GM23338 (cell line): ENCODE data around the gene IL12B. TPM values are rescaled to one million over a fixed set of nuclear protein-coding genes. Genes with fewer than 3 reads are reported as not detected.
"Not testable (repeated sequence)": the region's sequence is repeated elsewhere in the genome, so short reads cannot be mapped to it uniquely, and the experiment has no call there.

Experiments used
- ATAC-seq: fragments of 200-7000 bp; cut with Tn5 transposase; 3 replicates; pipeline ENCODE4 v1.9.1; 2020
- DNase-seq: peaks from one replicate; pipeline ENCODE4 v3.0.0-alpha.2; 2015; ENCODE audit warnings: low spot score
- H2AFZ ChIP-seq: fragments of 200-600 bp; sonication (generic); 2 replicates; pipeline ENCODE4 v1.8.0; 2016; ENCODE audit warnings: antibody characterized with exemption, mild to moderate bottlenecking, moderate library complexity
- H3F3A ChIP-seq: fragments of 200-600 bp; sonication (generic); replicated peaks from 2 replicates; pipeline ENCODE4 v1.8.0; 2017; ENCODE audit warnings: antibody characterized with exemption, mixed run types, low read depth
- H3K27ac ChIP-seq: fragments of 200-600 bp; sonication (generic); 2 replicates; pipeline ENCODE4 v1.6.1; 2016; ENCODE audit warnings: low read depth
- H3K27me3 ChIP-seq: fragments of 200-600 bp; sonication (generic); 2 replicates; pipeline ENCODE4 v1.8.0; 2016; ENCODE audit warnings: mild to moderate bottlenecking, mixed run types, moderate library complexity; ENCODE audit not compliant: insufficient read depth
- H3K36me3 ChIP-seq: fragments of 200-600 bp; sonication (generic); 2 replicates; pipeline ENCODE4 v1.8.0; 2016; ENCODE audit warnings: mild to moderate bottlenecking; ENCODE audit not compliant: insufficient read depth
- H3K4me1 ChIP-seq: fragments of 200-600 bp; sonication (generic); 2 replicates; pipeline ENCODE4 v1.8.0; 2016; ENCODE audit warnings: mild to moderate bottlenecking, moderate library complexity; ENCODE audit not compliant: insufficient read depth
- H3K4me2 ChIP-seq: fragments of 200-600 bp; sonication (generic); 2 replicates; pipeline ENCODE4 v1.7.1; 2017; ENCODE audit warnings: mixed run types
- H3K4me3 ChIP-seq: fragments of 200-600 bp; sonication (generic); 2 replicates; pipeline ENCODE4 v1.6.1; 2016; ENCODE audit warnings: mixed run types
- H3K79me2 ChIP-seq: fragments of 200-600 bp; sonication (generic); replicated peaks from 2 replicates; pipeline ENCODE4 v1.8.0; 2017; ENCODE audit warnings: mild to moderate bottlenecking; ENCODE audit not compliant: insufficient read depth
- H3K9me2 ChIP-seq: fragments of 200-600 bp; sonication (generic); 2 replicates; pipeline ENCODE4 v1.8.0; 2017; ENCODE audit not compliant: insufficient read depth
- H4K20me1 ChIP-seq: fragments of 200-600 bp; sonication (generic); replicated peaks from 2 replicates; pipeline ENCODE4 v1.8.0; 2017; ENCODE audit warnings: mild to moderate bottlenecking; ENCODE audit not compliant: insufficient read depth
- H3K27ac Mint-ChIP-seq: 2 replicates; pipeline ENCODE4 v1.8.0; 2020; ENCODE audit warnings: inconsistent platforms, mild to moderate bottlenecking, moderate library complexity, mixed read lengths
- H3K27me3 Mint-ChIP-seq: 3 replicates; pipeline ENCODE4 v1.8.0; 2022; ENCODE audit warnings: low read depth, mild to moderate bottlenecking, moderate library complexity, mixed read lengths, inconsistent platforms; ENCODE audit not compliant: insufficient read depth, poor library complexity
- H3K36me3 Mint-ChIP-seq: 3 replicates; pipeline ENCODE4 v1.8.0; 2021; ENCODE audit warnings: low read depth, mild to moderate bottlenecking, inconsistent platforms, moderate library complexity, mixed read lengths
- H3K4me1 Mint-ChIP-seq: 3 replicates; pipeline ENCODE4 v1.8.0; 2020; ENCODE audit warnings: mild to moderate bottlenecking, inconsistent platforms, mixed read lengths
- H3K4me3 Mint-ChIP-seq: 3 replicates; pipeline ENCODE4 v1.8.0; 2021; ENCODE audit warnings: moderate library complexity, mild to moderate bottlenecking, inconsistent platforms, mixed read lengths
- H3K9me3 Mint-ChIP-seq: 3 replicates; pipeline ENCODE4 v1.8.0; 2020; ENCODE audit warnings: moderate library complexity, mild to moderate bottlenecking, inconsistent platforms, mixed read lengths
- CREB1 ChIP-seq: fragments of 250-450 bp; sonication (Bioruptor Pico); IDR thresholded peaks from 2 replicates; pipeline ENCODE4 v1.5.0; 2020; ENCODE audit warnings: low read depth, mild to moderate bottlenecking, moderate library complexity
- EZH2 ChIP-seq: fragments of 200-600 bp; sonication (generic); IDR thresholded peaks from one replicate; pipeline ENCODE4 v1.8.0; 2017; ENCODE audit warnings: antibody characterized with exemption, mild to moderate bottlenecking, low read depth; ENCODE audit not compliant: unreplicated experiment
- NANOG ChIP-seq: IDR thresholded peaks from 2 replicates; pipeline ENCODE4 v1.6.1; 2016; ENCODE audit warnings: antibody characterized with exemption, borderline replicate concordance
- POLR2AphosphoS5 ChIP-seq: IDR thresholded peaks from 2 replicates; pipeline ENCODE4 v1.6.1; 2016; ENCODE audit warnings: antibody characterized with exemption, low read depth
- STAT1 ChIP-seq: IDR thresholded peaks from one replicate; pipeline ENCODE4 v1.6.1; 2016; ENCODE audit warnings: antibody characterized with exemption; ENCODE audit not compliant: unreplicated experiment
- ZNF114 ChIP-seq: fragments of 250-450 bp; sonication (Bioruptor Pico); IDR thresholded peaks from 2 replicates; pipeline ENCODE4 v1.5.0; 2020; ENCODE audit warnings: mild to moderate bottlenecking, moderate library complexity
- polyA plus RNA-seq: library from polyadenylated mRNA; unstranded; fragments of >200 nt; fragmentation: Nextera tagmentation; extraction: Ambion mirVana; gene quantifications from 2 replicates; pipeline ENCODE4 v1.2.1, GENCODE V29; 2016
- total RNA-seq: library from RNA; depleted of rRNA; stranded (reverse); fragments of >200 nt; shearing (Covaris generic); gene quantifications from 2 replicates; pipeline ENCODE4 v1.2.3, GENCODE V29; 2014
- TF ChIP-seq, protein P1 (sequence below): IDR thresholded peaks from one replicate; pipeline ENCODE4 v1.6.1; 2018; ENCODE audit warnings: antibody characterized with exemption; ENCODE audit not compliant: unreplicated experiment
- TF ChIP-seq, protein P2 (sequence below), 2 experiments: fragments of 200-600 bp in 1 of 2; sonication (generic) in 1 of 2; conservative IDR thresholded peaks; 2 replicates each; pipeline versions ENCODE4 v1.5.1 to v1.6.1; 2016 to 2017; ENCODE audit warnings: antibody characterized with exemption in 2 of 2, low read depth in 2 of 2, mild to moderate bottlenecking in 2 of 2, moderate library complexity in 1 of 2
- TF ChIP-seq, protein P3 (sequence below): IDR thresholded peaks from 2 replicates; pipeline ENCODE4 v1.6.1; 2016; ENCODE audit warnings: antibody characterized with exemption

Gene IL12B
- total and polyA plus RNA-seq, 2 experiments from 2014 or later = not detected

DNA sequence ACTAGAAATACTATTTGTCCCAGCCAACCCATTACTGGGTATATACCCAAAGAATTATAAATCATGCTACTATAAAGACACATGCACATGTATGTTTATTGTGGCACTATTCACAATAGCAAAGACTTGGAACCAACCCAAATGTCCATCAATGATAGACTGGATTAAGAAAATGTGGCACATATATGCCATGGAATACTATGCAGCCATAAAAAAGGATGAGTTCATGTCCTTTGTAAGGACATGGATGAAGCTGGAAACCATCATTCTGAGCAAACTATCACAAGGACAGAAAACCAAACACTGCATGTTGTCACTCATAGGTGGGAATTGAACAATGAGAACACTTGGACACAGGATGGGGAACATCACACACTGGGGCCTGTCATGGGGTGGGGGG lies 20.4 kb upstream of the IL12B start:
- not testable (repeated sequence) for H3K4me3 Mint-ChIP-seq, H3K27me3 Mint-ChIP-seq, H3K9me3 Mint-ChIP-seq, H3F3A ChIP-seq, ATAC-seq, H3K36me3 ChIP-seq, H3K4me3 ChIP-seq, H3K27ac ChIP-seq, H3K4me2 ChIP-seq, H2AFZ ChIP-seq, H3K79me2 ChIP-seq, H3K27me3 ChIP-seq, H3K36me3 Mint-ChIP-seq, H3K9me2 ChIP-seq, H4K20me1 ChIP-seq, H3K4me1 Mint-ChIP-seq, DNase-seq, H3K4me1 ChIP-seq, H3K27ac Mint-ChIP-seq

DNA sequence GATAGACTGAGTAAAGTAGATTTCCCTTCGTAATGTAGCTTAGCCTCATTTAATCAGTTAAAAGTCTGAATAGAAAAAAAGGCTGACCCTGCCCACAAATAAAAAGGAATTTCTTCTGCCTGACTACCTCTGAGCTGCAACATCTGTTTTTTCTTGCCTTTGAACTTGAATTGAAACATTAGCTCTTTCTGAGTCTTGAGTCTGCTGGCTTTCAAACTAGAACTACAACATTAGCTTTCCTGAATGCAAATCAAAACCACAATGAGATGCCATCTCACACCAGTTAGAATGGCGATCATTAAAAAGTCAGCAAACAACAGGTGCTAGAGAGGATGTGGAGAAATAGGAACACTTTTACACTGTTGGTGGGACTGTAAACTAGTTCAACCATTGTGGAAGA lies 19.9 kb upstream of the IL12B start:
- DNase-seq, H3K9me2 ChIP-seq, H3K4me2 ChIP-seq, H3K36me3 Mint-ChIP-seq, H3K4me3 ChIP-seq, H3K4me3 Mint-ChIP-seq, H3K4me1 Mint-ChIP-seq, H3K27ac ChIP-seq, H3K27me3 Mint-ChIP-seq, H3K27me3 ChIP-seq, H3K9me3 Mint-ChIP-seq, H4K20me1 ChIP-seq, H3K36me3 ChIP-seq, ATAC-seq, H2AFZ ChIP-seq, H3K27ac Mint-ChIP-seq, H3K4me1 ChIP-seq, H3K79me2 ChIP-seq, H3F3A ChIP-seq: not testable (repeated sequence)

DNA sequence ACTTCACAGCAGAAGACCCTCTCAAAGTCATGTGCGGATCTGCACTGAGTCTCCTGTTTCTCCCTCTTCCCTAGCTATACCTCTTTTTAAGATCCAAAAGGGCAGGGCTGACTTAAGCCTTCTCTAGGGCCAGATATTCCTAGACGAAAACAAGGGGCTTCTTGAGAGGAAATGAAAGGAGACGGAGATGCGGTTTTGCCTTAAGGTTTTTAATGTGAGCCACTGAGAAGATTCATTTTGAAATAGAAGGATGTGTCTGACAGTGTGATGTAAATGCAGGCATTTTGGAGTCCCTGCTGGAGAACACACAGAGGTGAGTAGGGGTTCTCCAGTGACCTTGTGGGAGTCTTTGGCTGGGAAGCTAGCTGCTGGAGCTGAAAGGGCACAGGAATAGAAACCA lies 15.6 kb upstream of the IL12B start:
- Mint-ChIP-seq H3K4me3 (no peak overlapping the region), H3K36me3 (no peaks in the 10 kb centered on the region), H3K4me1 (no peaks in the 10 kb centered on the region), H3K27me3 (peaks cover 2% of the 10 kb centered on the region), H3K27ac (no peak overlapping the region), H3K9me3 (peaks cover 17% of the 10 kb centered on the region)
- no peaks in the 10 kb centered on the region for H3K36me3 ChIP-seq
- DNase-seq (no peak), ATAC-seq (no peak)
- no peak overlapping the region for H3K27ac ChIP-seq
- H4K20me1 ChIP-seq = no peaks in the 10 kb centered on the region
- H2AFZ ChIP-seq = no peak overlapping the region
- no peaks in the 10 kb centered on the region for H3K9me2 ChIP-seq
- no peaks in the 10 kb centered on the region for H3K79me2 ChIP-seq
- H3K27me3 ChIP-seq = no peaks in the 10 kb centered on the region
- no peaks in the 10 kb centered on the region for H3K4me1 ChIP-seq
- no peak overlapping the region for H3K4me2 ChIP-seq
- no peak overlapping the region for H3K4me3 ChIP-seq
- H3F3A ChIP-seq = no peaks in the 10 kb centered on the region
- TF ChIP-seq ZNF114 (CRISPR knock-in tag) = no peak
- TF ChIP-seq, protein P1, sequence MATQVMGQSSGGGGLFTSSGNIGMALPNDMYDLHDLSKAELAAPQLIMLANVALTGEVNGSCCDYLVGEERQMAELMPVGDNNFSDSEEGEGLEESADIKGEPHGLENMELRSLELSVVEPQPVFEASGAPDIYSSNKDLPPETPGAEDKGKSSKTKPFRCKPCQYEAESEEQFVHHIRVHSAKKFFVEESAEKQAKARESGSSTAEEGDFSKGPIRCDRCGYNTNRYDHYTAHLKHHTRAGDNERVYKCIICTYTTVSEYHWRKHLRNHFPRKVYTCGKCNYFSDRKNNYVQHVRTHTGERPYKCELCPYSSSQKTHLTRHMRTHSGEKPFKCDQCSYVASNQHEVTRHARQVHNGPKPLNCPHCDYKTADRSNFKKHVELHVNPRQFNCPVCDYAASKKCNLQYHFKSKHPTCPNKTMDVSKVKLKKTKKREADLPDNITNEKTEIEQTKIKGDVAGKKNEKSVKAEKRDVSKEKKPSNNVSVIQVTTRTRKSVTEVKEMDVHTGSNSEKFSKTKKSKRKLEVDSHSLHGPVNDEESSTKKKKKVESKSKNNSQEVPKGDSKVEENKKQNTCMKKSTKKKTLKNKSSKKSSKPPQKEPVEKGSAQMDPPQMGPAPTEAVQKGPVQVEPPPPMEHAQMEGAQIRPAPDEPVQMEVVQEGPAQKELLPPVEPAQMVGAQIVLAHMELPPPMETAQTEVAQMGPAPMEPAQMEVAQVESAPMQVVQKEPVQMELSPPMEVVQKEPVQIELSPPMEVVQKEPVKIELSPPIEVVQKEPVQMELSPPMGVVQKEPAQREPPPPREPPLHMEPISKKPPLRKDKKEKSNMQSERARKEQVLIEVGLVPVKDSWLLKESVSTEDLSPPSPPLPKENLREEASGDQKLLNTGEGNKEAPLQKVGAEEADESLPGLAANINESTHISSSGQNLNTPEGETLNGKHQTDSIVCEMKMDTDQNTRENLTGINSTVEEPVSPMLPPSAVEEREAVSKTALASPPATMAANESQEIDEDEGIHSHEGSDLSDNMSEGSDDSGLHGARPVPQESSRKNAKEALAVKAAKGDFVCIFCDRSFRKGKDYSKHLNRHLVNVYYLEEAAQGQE = no peak
- TF ChIP-seq POLR2AphosphoS5 = no peak
- TF ChIP-seq NANOG = no peak
- no peak for TF ChIP-seq CREB1
- TF ChIP-seq, protein P2, sequence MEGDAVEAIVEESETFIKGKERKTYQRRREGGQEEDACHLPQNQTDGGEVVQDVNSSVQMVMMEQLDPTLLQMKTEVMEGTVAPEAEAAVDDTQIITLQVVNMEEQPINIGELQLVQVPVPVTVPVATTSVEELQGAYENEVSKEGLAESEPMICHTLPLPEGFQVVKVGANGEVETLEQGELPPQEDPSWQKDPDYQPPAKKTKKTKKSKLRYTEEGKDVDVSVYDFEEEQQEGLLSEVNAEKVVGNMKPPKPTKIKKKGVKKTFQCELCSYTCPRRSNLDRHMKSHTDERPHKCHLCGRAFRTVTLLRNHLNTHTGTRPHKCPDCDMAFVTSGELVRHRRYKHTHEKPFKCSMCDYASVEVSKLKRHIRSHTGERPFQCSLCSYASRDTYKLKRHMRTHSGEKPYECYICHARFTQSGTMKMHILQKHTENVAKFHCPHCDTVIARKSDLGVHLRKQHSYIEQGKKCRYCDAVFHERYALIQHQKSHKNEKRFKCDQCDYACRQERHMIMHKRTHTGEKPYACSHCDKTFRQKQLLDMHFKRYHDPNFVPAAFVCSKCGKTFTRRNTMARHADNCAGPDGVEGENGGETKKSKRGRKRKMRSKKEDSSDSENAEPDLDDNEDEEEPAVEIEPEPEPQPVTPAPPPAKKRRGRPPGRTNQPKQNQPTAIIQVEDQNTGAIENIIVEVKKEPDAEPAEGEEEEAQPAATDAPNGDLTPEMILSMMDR (conservative IDR thresholded peaks at IDR 0.05; ENCODE audit: low read depth in 2 of 2) = no peak
- no peak for TF ChIP-seq EZH2
- TF ChIP-seq, protein P3, sequence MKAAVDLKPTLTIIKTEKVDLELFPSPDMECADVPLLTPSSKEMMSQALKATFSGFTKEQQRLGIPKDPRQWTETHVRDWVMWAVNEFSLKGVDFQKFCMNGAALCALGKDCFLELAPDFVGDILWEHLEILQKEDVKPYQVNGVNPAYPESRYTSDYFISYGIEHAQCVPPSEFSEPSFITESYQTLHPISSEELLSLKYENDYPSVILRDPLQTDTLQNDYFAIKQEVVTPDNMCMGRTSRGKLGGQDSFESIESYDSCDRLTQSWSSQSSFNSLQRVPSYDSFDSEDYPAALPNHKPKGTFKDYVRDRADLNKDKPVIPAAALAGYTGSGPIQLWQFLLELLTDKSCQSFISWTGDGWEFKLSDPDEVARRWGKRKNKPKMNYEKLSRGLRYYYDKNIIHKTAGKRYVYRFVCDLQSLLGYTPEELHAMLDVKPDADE = no peak
- TF ChIP-seq STAT1 = no peak
